ENCODE data around the gene VANGL1.

Gene VANGL1

GRCh38 chr1:115660151-115660550 is 18.4 kb downstream of the VANGL1 start:
- no peak for DNase-seq (ENCODE audit: low spot score)
- TF ChIP-seq CTCF (conservative IDR thresholded peaks at IDR 0.05; ENCODE audit: low read depth), result no peak
- no peak overlapping the region for H3K27ac ChIP-seq
- POLR2A ChIA-PET (ENCODE audit: low non-redundant PET), result no interaction called here
- CTCF ChIA-PET, result interaction anchor here (0.6 kb wide), 1 partner anchor 253 kb away, joined by 3 read pairs; no protein-coding TSS in a partner anchor

GRCh38 chr1:115661157-115661556 is 19.4 kb downstream of the VANGL1 start:
- CTCF ChIA-PET, result no interaction called here
- POLR2A ChIA-PET (ENCODE audit: low non-redundant PET), result no interaction called here
- no peak for DNase-seq (ENCODE audit: low spot score)
- H3K27ac ChIP-seq, result no peak overlapping the region
- TF ChIP-seq CTCF (conservative IDR thresholded peaks at IDR 0.05; ENCODE audit: low read depth), result no peak

- ChIA-PET CTCF (no interaction called here), POLR2A (ENCODE audit: low non-redundant PET) (no interaction called here)
- TF ChIP-seq CTCF (conservative IDR thresholded peaks at IDR 0.05; ENCODE audit: low read depth), result no peak
- no peak for DNase-seq (ENCODE audit: low spot score)
- H3K27ac ChIP-seq, result peak overlapping the region; percentile 43
Observed at GRCh38 chr1:115665319-115666096, 23.7 kb downstream of the VANGL1 start.

- TF ChIP-seq CTCF (conservative IDR thresholded peaks at IDR 0.05; ENCODE audit: low read depth), result no peak
- ChIA-PET CTCF (no interaction called here), POLR2A (ENCODE audit: low non-redundant PET) (no interaction called here)
- no peak for DNase-seq (ENCODE audit: low spot score)
- peak overlapping the region; percentile 43 for H3K27ac ChIP-seq
Observed at GRCh38 chr1:115666206-115666605, 24.4 kb downstream of the VANGL1 start.

GRCh38 chr1:115666702-115667101 is 24.9 kb downstream of the VANGL1 start:
- ChIA-PET POLR2A (ENCODE audit: low non-redundant PET) (no interaction called here), CTCF (no interaction called here)
- H3K27ac ChIP-seq, result peak overlapping the region; percentile 43
- TF ChIP-seq CTCF (conservative IDR thresholded peaks at IDR 0.05; ENCODE audit: low read depth), result no peak
- no peak for DNase-seq (ENCODE audit: low spot score)

GRCh38 chr1:115668579-115668978 is 26.8 kb downstream of the VANGL1 start:
- no peak for DNase-seq (ENCODE audit: low spot score)
- ChIA-PET CTCF (interaction anchor here (0.5 to 0.9 kb wide), 3 partner anchors 36 to 528 kb away, joined by 3 to 5 read pairs (median 5); no protein-coding TSS in a partner anchor), POLR2A (ENCODE audit: low non-redundant PET) (no interaction called here)
- H3K27ac ChIP-seq, result peak overlapping the region; percentile 38; the same call in 1 of the 2 replicates
- no peak for TF ChIP-seq CTCF (conservative IDR thresholded peaks at IDR 0.05; ENCODE audit: low read depth)

Data from RWPE1 (cell line).